GM19463 (cell line): ENCODE results near the gene LAYN.

ENCODE experiments used
- ATAC-seq: cut with Tn5 transposase; IDR thresholded peaks from one replicate; pipeline ENCODE4 v1.9.1; 2021; ENCODE audit warnings: mild to moderate bottlenecking, moderate library complexity; ENCODE audit not compliant: unreplicated experiment

Gene LAYN, protein sequence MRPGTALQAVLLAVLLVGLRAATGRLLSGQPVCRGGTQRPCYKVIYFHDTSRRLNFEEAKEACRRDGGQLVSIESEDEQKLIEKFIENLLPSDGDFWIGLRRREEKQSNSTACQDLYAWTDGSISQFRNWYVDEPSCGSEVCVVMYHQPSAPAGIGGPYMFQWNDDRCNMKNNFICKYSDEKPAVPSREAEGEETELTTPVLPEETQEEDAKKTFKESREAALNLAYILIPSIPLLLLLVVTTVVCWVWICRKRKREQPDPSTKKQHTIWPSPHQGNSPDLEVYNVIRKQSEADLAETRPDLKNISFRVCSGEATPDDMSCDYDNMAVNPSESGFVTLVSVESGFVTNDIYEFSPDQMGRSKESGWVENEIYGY

GRCh38 chr11:111540114-111540936 is at the start of gene LAYN:
Gene LAYN, plus strand, starts transcription at chr11:111540720. Its CDS starts 124 bp downstream, at chr11:111540844.
- ATAC-seq: no peak

- ATAC-seq: no peak
Measured at GRCh38 chr11:111494040-111494439, 46.5 kb upstream of the LAYN start.

DNA sequence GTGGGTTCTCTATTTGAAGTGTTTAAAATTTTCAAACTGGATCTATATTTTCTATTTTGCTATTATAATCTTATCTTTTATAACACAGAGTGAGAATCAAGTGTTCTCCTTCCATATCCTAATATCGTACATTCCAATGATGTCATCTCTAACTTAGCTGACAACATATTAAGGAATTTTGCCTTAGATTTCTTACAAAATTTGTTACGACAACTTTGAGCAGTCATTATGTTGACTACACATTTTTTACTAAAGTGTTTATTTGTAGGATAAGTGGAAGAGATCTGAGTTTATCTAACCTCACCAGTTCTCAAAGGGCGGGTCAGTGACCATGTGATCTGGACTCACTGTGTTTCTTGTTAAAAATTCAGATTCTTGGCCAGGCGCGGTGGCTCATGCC is 41.0 kb upstream of the LAYN start:
- ATAC-seq: no peak

DNA sequence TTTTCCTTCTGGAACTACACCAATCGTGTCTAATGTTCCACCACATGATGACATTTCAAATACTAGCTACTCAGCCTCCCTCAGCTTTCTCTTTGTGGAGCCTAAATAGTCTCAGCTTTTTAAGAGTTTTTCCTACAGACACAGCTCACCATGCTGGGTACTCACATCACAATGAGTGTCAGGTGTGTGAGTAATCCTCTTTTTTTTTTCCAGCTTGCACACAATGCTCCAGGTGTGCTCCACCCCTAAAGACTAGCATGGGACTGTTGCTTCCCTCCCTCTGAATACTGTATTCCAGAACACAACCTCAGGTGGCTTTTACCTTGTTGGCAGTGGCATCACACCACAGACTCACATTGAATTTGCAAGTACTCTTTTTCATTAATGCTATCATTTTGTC is 40.0 kb upstream of the LAYN start:
- no peak for ATAC-seq

DNA sequence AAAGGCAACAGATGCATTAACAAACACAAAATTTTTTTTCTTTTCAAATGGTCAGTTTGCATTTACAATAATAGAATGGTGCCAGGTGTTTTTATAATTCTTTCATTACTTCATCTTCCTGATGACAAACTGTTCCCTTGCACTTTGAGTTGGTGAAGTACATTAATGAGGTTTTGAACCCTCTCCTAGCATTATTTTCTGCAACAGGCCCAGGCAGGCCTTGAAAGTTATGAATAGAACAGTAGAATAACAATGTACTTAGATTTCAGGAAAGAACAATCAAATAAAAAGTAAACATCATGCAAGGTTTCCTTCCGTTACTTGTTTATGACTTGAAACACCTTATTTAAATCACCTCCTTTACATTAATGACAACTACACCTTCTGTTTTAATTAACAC is 37.9 kb upstream of the LAYN start:
- no peak for ATAC-seq

GRCh38 chr11:111510311-111510710 is 30.2 kb upstream of the LAYN start:
- ATAC-seq: no peak

DNA sequence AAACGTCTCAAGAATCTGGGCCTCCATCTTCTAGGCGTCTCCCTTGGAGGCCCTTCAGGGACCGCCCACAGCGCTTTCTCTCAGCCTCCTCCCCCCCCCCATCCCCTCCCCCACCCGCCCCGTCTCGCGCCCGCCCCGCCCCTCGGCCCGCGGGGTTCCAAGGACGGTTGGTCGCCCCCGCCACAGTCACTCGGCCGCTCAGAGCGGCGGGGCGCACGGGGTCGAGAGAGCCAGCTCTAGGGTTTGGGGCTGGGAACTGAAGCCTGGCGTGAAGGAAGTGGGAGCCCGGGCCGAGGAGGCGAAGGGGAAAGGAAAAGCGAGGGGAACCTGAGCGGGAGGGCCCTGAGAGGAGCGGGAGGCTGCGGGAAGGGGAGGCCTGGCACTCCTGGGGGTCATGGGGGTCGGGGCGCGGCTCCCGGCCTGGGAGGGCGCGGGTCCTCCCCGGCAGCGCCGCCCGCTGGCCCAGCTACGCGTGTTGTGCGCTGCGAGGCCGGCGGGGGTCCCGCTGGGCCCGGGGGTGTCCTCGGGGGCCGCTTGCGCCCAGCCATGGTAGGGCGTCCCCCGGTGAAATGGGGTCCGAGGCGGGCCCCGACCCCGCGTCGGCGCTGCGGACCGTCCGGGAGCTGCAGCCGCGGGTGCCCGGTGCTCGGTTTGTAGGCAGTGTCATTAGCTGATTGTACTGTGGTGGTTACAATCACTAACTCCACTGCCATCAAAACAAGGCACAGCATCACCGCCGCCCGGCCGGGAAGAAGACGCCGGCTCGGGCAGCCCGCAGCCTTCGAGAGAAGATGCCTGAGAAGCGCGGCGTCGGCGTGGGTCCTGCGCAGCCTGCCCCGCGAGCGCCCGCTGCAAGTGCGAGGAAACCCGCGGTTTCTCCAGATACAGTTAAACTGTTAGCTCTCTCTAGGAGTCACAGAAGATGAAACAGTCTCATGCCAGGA is 28.0 kb upstream of the LAYN start, which contains the start of gene BTG4:
BTG4 (minus strand) TSS at position 91 of the 944 bp plus-strand sequence. CDS start 13,610 bp downstream, outside the sequence.
- ATAC-seq: no peak

GRCh38 chr11:111513240-111513605 is 27.3 kb upstream of the LAYN start:
- no peak for ATAC-seq

DNA sequence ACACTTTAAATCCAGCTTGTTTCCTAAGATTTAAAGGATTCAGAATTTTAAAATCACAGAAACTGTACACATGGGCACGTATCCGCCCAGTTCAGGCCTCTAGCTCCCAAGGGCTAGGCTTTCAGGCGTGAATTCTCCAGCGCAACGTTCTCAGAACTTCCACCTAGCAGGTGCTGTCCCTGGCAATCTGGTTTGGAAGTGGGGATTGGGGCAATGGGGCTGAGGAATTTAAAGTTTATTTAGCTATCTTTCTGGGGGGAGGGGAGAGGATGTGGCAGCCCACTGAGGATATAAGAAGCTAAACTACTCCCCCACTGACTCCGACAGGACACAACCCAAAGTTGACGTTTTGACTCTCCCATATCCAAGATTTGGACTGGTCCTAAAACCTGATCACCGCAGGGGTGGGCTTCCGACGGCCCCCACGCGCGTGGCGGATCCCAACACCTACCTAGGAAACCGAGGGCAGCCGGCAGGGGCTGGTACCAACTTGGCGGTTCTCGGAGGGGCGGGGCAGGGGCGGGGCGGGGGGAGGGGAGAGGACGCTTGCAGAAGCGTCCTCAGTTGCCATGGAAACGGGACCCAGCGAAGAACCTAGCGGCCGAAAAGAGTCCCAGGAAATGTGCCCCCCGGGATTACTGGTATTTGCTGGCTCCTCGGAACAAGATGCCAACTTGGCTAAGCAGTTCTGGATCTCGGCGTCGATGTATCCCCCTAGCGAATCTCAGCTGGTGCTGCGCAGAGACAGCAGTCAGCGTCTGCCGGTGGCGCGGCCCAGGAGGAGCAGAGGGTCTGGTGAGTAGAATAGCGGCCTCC is 26.1 kb upstream of the LAYN start, which contains the start of gene HOATZ:
HOATZ (plus strand) TSS at position 563 of the 816 bp plus-strand sequence; CDS start at position 570, 7 bp downstream.
- no peak for ATAC-seq

GRCh38 chr11:111515591-111515990 is 24.9 kb upstream of the LAYN start:
- ATAC-seq: no peak

DNA sequence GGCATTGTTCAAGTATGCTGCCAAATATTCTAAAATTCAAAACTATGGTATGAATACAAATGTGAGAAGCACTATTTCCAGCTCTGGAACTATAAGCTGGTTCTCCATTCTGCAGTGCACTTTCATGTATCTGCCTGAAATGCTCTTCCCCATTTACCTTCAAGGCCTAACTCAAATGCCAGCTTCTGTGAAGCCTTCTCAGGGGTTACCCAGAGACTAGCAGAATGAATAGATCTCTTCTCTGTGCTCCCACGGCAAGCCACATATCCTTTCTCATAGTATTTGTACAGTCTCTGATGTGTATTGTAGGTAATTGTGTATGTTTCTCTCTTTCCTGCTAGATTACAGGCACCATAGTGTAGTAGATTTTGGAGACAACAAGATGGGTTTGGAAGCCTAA is 21.9 kb upstream of the LAYN start:
- ATAC-seq: no peak

- no peak for ATAC-seq
Measured at GRCh38 chr11:111520560-111520959, 20.0 kb upstream of the LAYN start.

DNA sequence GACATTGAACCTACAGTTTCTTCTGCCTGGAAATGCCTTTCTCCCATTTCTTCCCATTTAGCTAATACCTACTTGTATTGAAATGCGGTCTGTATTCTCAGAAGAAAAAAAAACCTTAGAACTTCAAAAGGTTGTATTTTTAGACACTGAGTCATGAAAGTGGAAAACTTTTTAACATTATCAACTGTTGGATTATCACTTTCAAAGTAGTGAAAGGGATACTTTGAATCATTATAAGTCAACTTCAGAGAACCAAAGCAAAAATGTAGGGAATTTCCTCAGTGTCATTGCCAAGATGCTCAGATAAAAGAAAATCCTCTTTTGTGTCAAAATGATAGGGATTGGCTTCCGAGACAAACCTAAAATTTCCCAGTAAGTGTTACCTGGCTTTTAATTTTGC is 19.4 kb upstream of the LAYN start:
- ATAC-seq: no peak

GRCh38 chr11:111522426-111522825 is 18.1 kb upstream of the LAYN start:
- ATAC-seq: no peak

- no peak for ATAC-seq
Measured at GRCh38 chr11:111523343-111523742, 17.2 kb upstream of the LAYN start.

GRCh38 chr11:111524056-111524455 is 16.5 kb upstream of the LAYN start:
- no peak for ATAC-seq

DNA sequence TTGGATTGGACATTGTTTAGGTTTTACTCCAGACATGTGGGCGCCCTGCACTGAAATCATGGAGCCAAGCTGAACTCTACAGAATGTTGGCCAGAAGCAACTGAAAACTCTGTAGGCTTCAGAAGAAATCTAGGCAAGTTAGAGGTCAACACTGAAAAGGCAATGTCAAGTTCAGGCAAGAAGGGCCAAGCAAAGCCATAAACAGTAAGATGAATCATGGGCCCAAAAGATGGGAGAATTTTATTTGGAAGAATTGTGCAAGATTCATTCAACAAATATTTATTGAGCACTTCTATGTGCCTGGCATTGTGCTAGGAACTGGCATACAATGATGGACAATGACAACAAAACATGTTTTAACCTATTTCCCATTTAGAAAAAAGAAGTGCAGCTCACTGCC is 15.1 kb upstream of the LAYN start:
- ATAC-seq: no peak

DNA sequence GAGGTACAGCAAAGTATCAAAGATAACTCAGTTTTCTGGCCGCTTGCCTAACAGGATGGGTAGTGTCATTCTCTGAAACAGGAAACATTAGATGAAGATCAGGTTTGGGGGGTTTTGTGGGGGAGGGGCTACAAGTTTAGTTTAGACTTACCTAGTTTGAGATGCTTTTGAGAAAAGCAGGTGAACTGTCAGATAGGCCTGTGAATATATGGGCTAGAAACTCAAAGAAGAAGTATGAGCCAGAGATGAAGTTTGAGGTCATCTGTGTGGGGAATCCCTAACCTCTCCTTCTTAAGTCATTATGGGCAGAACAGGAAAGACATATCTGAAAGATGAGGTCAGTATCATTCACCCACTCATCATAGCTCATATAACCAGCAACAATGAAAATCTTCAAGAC is 14.0 kb upstream of the LAYN start:
- no peak for ATAC-seq

- ATAC-seq: no peak
Measured at GRCh38 chr11:111527279-111527678, 13.2 kb upstream of the LAYN start.

DNA sequence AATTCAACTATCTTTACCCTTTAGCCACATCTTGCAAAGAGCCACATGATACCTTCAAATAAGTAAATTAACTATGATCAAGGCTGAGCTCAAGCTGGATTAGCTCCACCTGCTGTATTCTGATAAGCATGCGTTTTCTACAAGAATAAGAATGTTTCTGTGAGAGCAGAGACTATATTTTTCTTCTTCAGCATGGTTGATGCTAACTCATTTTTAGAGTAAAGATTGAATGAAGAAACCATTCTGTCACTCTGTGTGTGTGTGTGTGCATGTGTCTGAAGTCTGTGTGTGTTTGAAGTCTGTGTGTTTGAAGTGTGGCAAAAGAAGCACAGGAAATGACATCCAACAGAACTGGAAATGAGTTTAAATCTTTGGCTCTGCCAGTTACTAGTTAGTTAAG is 12.0 kb upstream of the LAYN start:
- ATAC-seq: no peak
